Astrocyte of the spinal cord (primary cell): Measurements from ENCODE around the gene CCDC148.
A peak's percentile ranks its signal among the peaks of the same experiment; 100 is the strongest.

Experiments used
- DNase-seq: peaks from one replicate; pipeline ENCODE4 v3.0.0; 2011; ENCODE audit warnings: low read depth, low spot score
- H3K4me3 ChIP-seq: 2 replicates; pipeline ENCODE4 v1.5.1; 2011; ENCODE audit warnings: low read depth, mild to moderate bottlenecking, low read length, moderate library complexity
- CTCF ChIP-seq: IDR thresholded peaks from 2 replicates; pipeline ENCODE4 v1.5.1; 2012; ENCODE audit warnings: low read depth, mild to moderate bottlenecking, low read length, inconsistent platforms
- in situ Hi-C: cut with HindIII; loops from 2 replicates; pipeline ENCODE4 v1.10.0; 2017; ENCODE audit warnings: low sequenced_read_pairs

The CCDC148 gene

GRCh38 chr2:158181171-158181570 is 275.4 kb downstream of the CCDC148 start:
- H3K4me3 ChIP-seq: no peak overlapping the region
- no peak for DNase-seq
- TF ChIP-seq CTCF: no peak
- in situ Hi-C loops: no loop called here

GRCh38 chr2:158179660-158180059 is 276.9 kb downstream of the CCDC148 start:
- peak; percentile 42 for DNase-seq
- H3K4me3 ChIP-seq: no peak overlapping the region
- in situ Hi-C loops: no loop called here
- peak; percentile 37 for TF ChIP-seq CTCF

- in situ Hi-C loops: no loop called here
These were observed 277.9 kb downstream of the CCDC148 start for GRCh38 chr2:158178646-158179045.

GRCh38 chr2:158174956-158175355 is 281.6 kb downstream of the CCDC148 start:
- in situ Hi-C loops: no loop called here

More at GRCh38 chr2:158178646-158179045, 277.9 kb downstream of the CCDC148 start:
- H3K4me3 ChIP-seq: no peak overlapping the region
- no peak for TF ChIP-seq CTCF
- no peak for DNase-seq

GRCh38 chr2:158174495-158174894 is 282.1 kb downstream of the CCDC148 start:
- no peak overlapping the region for H3K4me3 ChIP-seq
- no peak for DNase-seq
- in situ Hi-C loops: no loop called here
- no peak for TF ChIP-seq CTCF

More at GRCh38 chr2:158174956-158175355, 281.6 kb downstream of the CCDC148 start:
- no peak overlapping the region for H3K4me3 ChIP-seq
- no peak for TF ChIP-seq CTCF
- no peak for DNase-seq

GRCh38 chr2:158172719-158173118 is 283.8 kb downstream of the CCDC148 start:
- no peak for TF ChIP-seq CTCF
- H3K4me3 ChIP-seq: no peak overlapping the region
- DNase-seq: no peak
- in situ Hi-C loops: no loop called here

GRCh38 chr2:158154596-158154995 is 302.0 kb downstream of the CCDC148 start:
- TF ChIP-seq CTCF: no peak
- in situ Hi-C loops: no loop called here
- DNase-seq: no peak
- no peak overlapping the region for H3K4me3 ChIP-seq
